Liver (tissue), 9 donors: ENCODE data around the gene PXDN. TPM values are rescaled to one million over a fixed set of nuclear protein-coding genes. Genes with fewer than 3 reads are reported as not detected.
"Not testable (repeated sequence)": the region's sequence is repeated elsewhere in the genome, so short reads cannot be mapped to it uniquely, and the experiment has no call there.

Experiments used
- DNase-seq: peaks from one replicate; pipeline ENCODE4 v3.0.0-alpha.2; 2017; ENCODE audit warnings: low spot score
- H3K27ac ChIP-seq, 2 donors: one replicate each; pipeline ENCODE4 v1.7.0; 2013; ENCODE audit warnings: inconsistent platforms in 2 of 2, low read length in 2 of 2, control low read depth in 1 of 2, low read depth in 1 of 2, mild to moderate bottlenecking in 1 of 2
- H3K27me3 ChIP-seq, 4 donors: one replicate each; pipeline versions ENCODE4 v1.6.1 to v1.7.0; 2013; ENCODE audit warnings: low read length in 3 of 4, inconsistent platforms in 1 of 4, mild to moderate bottlenecking in 1 of 4, moderate library complexity in 1 of 4; ENCODE audit not compliant: control insufficient read depth in 4 of 4, insufficient read depth in 4 of 4
- H3K36me3 ChIP-seq, 4 donors: one replicate each; pipeline versions ENCODE4 v1.6.1 to v1.7.0; 2013; ENCODE audit warnings: low read length in 3 of 4, mild to moderate bottlenecking in 3 of 4, low read depth in 1 of 4, moderate library complexity in 1 of 4; ENCODE audit not compliant: control insufficient read depth in 4 of 4, insufficient read depth in 3 of 4
- H3K4me1 ChIP-seq, 4 donors: one replicate each; pipeline versions ENCODE4 v1.6.1 to v1.7.0; 2013; ENCODE audit warnings: low read length in 3 of 4, mild to moderate bottlenecking in 3 of 4, moderate library complexity in 1 of 4; ENCODE audit not compliant: control insufficient read depth in 4 of 4, insufficient read depth in 4 of 4
- H3K4me3 ChIP-seq, 3 donors: one replicate each; pipeline versions ENCODE4 v1.6.1 to v1.7.0; 2013; ENCODE audit warnings: low read length in 3 of 3, control low read depth in 1 of 3, low read depth in 1 of 3, mild to moderate bottlenecking in 1 of 3
- H3K9ac ChIP-seq, 2 donors: one replicate each; pipeline ENCODE4 v1.7.0; 2013; ENCODE audit warnings: low read length in 2 of 2, mild to moderate bottlenecking in 2 of 2, moderate library complexity in 2 of 2, control low read depth in 1 of 2, low read depth in 1 of 2
- H3K9me3 ChIP-seq, 4 donors: one replicate each; pipeline versions ENCODE4 v1.6.1 to v1.7.0; 2013; ENCODE audit warnings: low read length in 3 of 4; ENCODE audit not compliant: control insufficient read depth in 4 of 4
- EGR1 ChIP-seq, 2 donors: IDR thresholded peaks; 2 replicates each; pipeline ENCODE4 v1.6.1; 2016 to 2018; ENCODE audit warnings: antibody characterized with exemption in 2 of 2, low read depth in 2 of 2
- FOXA1 ChIP-seq: IDR thresholded peaks from 2 replicates; pipeline ENCODE4 v1.6.1; 2016; ENCODE audit warnings: antibody characterized with exemption
- FOXA2 ChIP-seq: IDR thresholded peaks from 2 replicates; pipeline ENCODE4 v1.6.1; 2016; ENCODE audit warnings: antibody characterized with exemption
- GABPA ChIP-seq, 2 donors: IDR thresholded peaks in 1 of 2; conservative IDR thresholded peaks in 1 of 2; 2 replicates each; pipeline ENCODE4 v1.6.1; 2016; ENCODE audit warnings: antibody characterized with exemption in 2 of 2, mild to moderate bottlenecking in 1 of 2, moderate library complexity in 1 of 2
- JUND ChIP-seq, 2 donors: IDR thresholded peaks; 2 replicates each; pipeline ENCODE4 v1.6.1; 2016; ENCODE audit warnings: antibody characterized with exemption in 2 of 2
- NR2F2 ChIP-seq: IDR thresholded peaks from 2 replicates; pipeline ENCODE4 v1.6.1; 2016; ENCODE audit warnings: antibody characterized with exemption
- RXRA ChIP-seq, 2 donors: IDR thresholded peaks; 2 replicates each; pipeline ENCODE4 v1.6.1; 2017 to 2018; ENCODE audit warnings: antibody characterized with exemption in 2 of 2, mild to moderate bottlenecking in 1 of 2
- YY1 ChIP-seq: IDR thresholded peaks from 2 replicates; pipeline ENCODE4 v1.6.1; 2016; ENCODE audit warnings: antibody characterized with exemption, mild to moderate bottlenecking
- WGBS: extraction: QIAGEN DNeasy Blood & Tissue Kit; methylation state at CpG from one replicate; pipeline ENCODE4 v1.1.7; 2013; 5-methylcytosine and 5-hydroxymethylcytosine counted together
- polyA plus RNA-seq, 2 donors: library from polyadenylated mRNA; stranded (reverse) in 1 of 2; unstranded in 1 of 2; fragments of 200-250 nt in 1 of 2; fragments of >200 nt in 1 of 2; fragmentation: Nextera tagmentation in 1 of 2; extraction: Ambion mirVana in 1 of 2; gene quantifications; one replicate each; pipeline versions ENCODE4 v1.2.1 to v1.2.3, GENCODE V29; 2013 to 2015
- total RNA-seq, 2 donors: library from RNA; depleted of rRNA; stranded (reverse); fragments of >200 nt; gene quantifications; one replicate each; pipeline ENCODE4 v1.2.3, GENCODE V29; 2014
- TF ChIP-seq, protein P1 (sequence below): IDR thresholded peaks from 2 replicates; pipeline ENCODE4 v1.6.1; 2016; ENCODE audit warnings: antibody characterized with exemption
- TF ChIP-seq, protein P2 (sequence below): IDR thresholded peaks from 2 replicates; pipeline ENCODE4 v1.6.1; 2016; ENCODE audit warnings: antibody characterized with exemption
- TF ChIP-seq, protein P3 (sequence below): fragments of 150-350 bp; IDR thresholded peaks from 2 replicates; pipeline ENCODE4 v1.5.1; 2017; ENCODE audit warnings: improper control_type of control experiment, low read depth, low read length; ENCODE audit not compliant: missing input control
- donor health status: healthy.
- donor health status: healthy.
- donor health status: healthy.
- donor health status: healthy.
- donor health status: healthy.

PXDN gene
- total and polyA plus RNA-seq, 4 donors = 4.2 to 21.5 (median 16.9) TPM

- Histone ChIP-seq H3K4me1 (peaks cover 0 to 3% (median 1%) of the 10 kb centered on the region in 4 donors), H3K4me3 (no peak overlapping the region), H3K27me3 (no peaks in the 10 kb centered on the region), H3K9me3 (peaks cover 0 to 6% (median 0%) of the 10 kb centered on the region in 4 donors), H3K36me3 (no peaks in the 10 kb centered on the region), H3K9ac (no peak overlapping the region), H3K27ac (peak overlapping the region in 1 of 2 donors; percentile 25)
- WGBS = 66% methylated on average over 17 of the region's 17 CpGs
- DNase-seq = no peak
- TF ChIP-seq GABPA (IDR thresholded peaks at IDR 0.05 in 1 of 2, conservative IDR thresholded peaks at IDR 0.05 in 1 of 2) = no peak
- no peak for TF ChIP-seq FOXA1
- TF ChIP-seq FOXA2 = no peak
- TF ChIP-seq, protein P1, sequence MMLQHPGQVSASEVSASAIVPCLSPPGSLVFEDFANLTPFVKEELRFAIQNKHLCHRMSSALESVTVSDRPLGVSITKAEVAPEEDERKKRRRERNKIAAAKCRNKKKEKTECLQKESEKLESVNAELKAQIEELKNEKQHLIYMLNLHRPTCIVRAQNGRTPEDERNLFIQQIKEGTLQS = no peak
- peak in 1 of 2 donors; percentile 13 for TF ChIP-seq RXRA (IDR thresholded peaks at IDR 0.05)
- TF ChIP-seq, protein P2, sequence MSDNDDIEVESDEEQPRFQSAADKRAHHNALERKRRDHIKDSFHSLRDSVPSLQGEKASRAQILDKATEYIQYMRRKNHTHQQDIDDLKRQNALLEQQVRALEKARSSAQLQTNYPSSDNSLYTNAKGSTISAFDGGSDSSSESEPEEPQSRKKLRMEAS = no peak
Observed at GRCh38 chr2:1736997-1737480, 7.3 kb downstream of the PXDN start.

DNA sequence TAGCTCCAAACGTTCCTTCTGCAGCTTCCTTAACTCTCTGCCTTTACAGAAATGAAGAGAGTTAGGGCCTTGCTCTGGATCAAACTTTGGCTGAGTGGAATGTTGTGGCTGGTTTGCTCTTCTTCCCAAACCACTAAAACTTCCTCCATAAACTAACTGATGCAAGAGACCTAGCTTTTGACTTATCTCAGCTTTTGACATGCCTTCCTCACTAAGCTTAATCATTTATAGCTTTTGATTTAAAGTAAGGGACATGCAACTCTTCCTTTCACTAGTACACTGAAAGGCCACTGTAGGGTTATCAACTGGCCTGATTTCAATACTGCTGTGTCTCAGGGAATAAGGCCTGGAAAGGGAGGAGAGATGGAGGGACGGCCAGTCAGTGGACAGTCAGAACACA lies 8.3 kb downstream of the PXDN start:
- Histone ChIP-seq H3K4me3 (no peak overlapping the region), H3K27me3 (no peaks in the 10 kb centered on the region), H3K27ac (no peak overlapping the region), H3K36me3 (no peaks in the 10 kb centered on the region), H3K4me1 (peaks cover 0 to 3% (median 1%) of the 10 kb centered on the region in 4 donors), H3K9me3 (peaks cover 0 to 6% (median 0%) of the 10 kb centered on the region in 4 donors), H3K9ac (no peak overlapping the region)
- 38% methylated on average over 2 of the region's 2 CpGs for WGBS
- TF ChIP-seq YY1 (no peak), JUND (IDR thresholded peaks at IDR 0.05) (no peak), EGR1 (IDR thresholded peaks at IDR 0.05; ENCODE audit: low read depth in 2 of 2) (no peak), NR2F2 (peak; percentile 28), FOXA1 (no peak), FOXA2 (no peak)
- TF ChIP-seq, protein P3, sequence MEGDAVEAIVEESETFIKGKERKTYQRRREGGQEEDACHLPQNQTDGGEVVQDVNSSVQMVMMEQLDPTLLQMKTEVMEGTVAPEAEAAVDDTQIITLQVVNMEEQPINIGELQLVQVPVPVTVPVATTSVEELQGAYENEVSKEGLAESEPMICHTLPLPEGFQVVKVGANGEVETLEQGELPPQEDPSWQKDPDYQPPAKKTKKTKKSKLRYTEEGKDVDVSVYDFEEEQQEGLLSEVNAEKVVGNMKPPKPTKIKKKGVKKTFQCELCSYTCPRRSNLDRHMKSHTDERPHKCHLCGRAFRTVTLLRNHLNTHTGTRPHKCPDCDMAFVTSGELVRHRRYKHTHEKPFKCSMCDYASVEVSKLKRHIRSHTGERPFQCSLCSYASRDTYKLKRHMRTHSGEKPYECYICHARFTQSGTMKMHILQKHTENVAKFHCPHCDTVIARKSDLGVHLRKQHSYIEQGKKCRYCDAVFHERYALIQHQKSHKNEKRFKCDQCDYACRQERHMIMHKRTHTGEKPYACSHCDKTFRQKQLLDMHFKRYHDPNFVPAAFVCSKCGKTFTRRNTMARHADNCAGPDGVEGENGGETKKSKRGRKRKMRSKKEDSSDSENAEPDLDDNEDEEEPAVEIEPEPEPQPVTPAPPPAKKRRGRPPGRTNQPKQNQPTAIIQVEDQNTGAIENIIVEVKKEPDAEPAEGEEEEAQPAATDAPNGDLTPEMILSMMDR = no peak
- TF ChIP-seq, protein P1 = no peak
- no peak for DNase-seq

GRCh38 chr2:1733298-1733697 lies 11.0 kb downstream of the PXDN start:
- H3K4me3 ChIP-seq, H3K27me3 ChIP-seq, H3K27ac ChIP-seq, H3K4me1 ChIP-seq, H3K36me3 ChIP-seq, H3K9me3 ChIP-seq, DNase-seq, H3K9ac ChIP-seq: not testable (repeated sequence)
- 89% methylated on average over 19 of the region's 19 CpGs for WGBS
